ENCODE data around the gene ARHGAP22.

- TF ChIP-seq CTCF (IDR thresholded peaks at IDR 0.05) (no peak), REST (IDR thresholded peaks at IDR 0.05; ENCODE audit: insufficient read depth in 1 of 2, low read depth in 2 of 2, low read length in 1 of 2) (no peak), TCF7L2 (IDR thresholded peaks at IDR 0.05; ENCODE audit: low read depth, low read length) (no peak), POLR2AphosphoS5 (IDR thresholded peaks at IDR 0.05; ENCODE audit: low read depth, low read length) (no peak), SIN3A (IDR thresholded peaks at IDR 0.05; ENCODE audit: borderline replicate concordance, insufficient read depth, low read depth, low read length) (no peak)
These were observed 96.7 kb downstream of the ARHGAP22 start for GRCh38 chr10:48507933-48508790.
